ENCODE measurements around the gene AMIGO1.

- TF ChIP-seq EZH2 (IDR thresholded peaks at IDR 0.05; ENCODE audit: low read depth, low read length, severe bottlenecking): no peak
- TF ChIP-seq CTCF (IDR thresholded peaks at IDR 0.05; ENCODE audit: control extremely low read depth in 1 of 3, insufficient read depth in 1 of 3, low read depth in 1 of 3, low read length in 3 of 3): peak; percentile 79 to 84 (median 82)
- TF ChIP-seq POLR2AphosphoS5 (IDR thresholded peaks at IDR 0.05; ENCODE audit: low read depth, low read length): no peak
- TF ChIP-seq CHD1 (IDR thresholded peaks at IDR 0.05; ENCODE audit: low read depth, low read length): no peak
- TF ChIP-seq USF2 (IDR thresholded peaks at IDR 0.05; ENCODE audit: low read length): no peak
- TF ChIP-seq POU5F1 (IDR thresholded peaks at IDR 0.05; ENCODE audit: low read depth, low read length): no peak
- TF ChIP-seq SIN3A (conservative IDR thresholded peaks at IDR 0.05 in 1 of 2, IDR thresholded peaks at IDR 0.05 in 1 of 2; ENCODE audit: low read depth in 1 of 2, low read length in 2 of 2): no peak
- TF ChIP-seq ZNF274 (IDR thresholded peaks at IDR 0.05; ENCODE audit: borderline replicate concordance, extremely low read depth, low read length): no peak
- no peak for TF ChIP-seq EP300 (IDR thresholded peaks at IDR 0.05; ENCODE audit: borderline replicate concordance in 1 of 2, low read depth in 2 of 2, low read length in 2 of 2)
- no peak for TF ChIP-seq BACH1 (IDR thresholded peaks at IDR 0.05; ENCODE audit: low read length)
Observed at GRCh38 chr1:109490029-109490933, 19.2 kb downstream of the AMIGO1 start.
